H9 (cell line): ENCODE data around the gene PAIP1. TPM values are rescaled to one million over a fixed set of nuclear protein-coding genes. Genes with fewer than 3 reads are reported as not detected.

ENCODE experiments used
- DNase-seq: peaks from one replicate; pipeline ENCODE4 v3.0.0-alpha.2; 2017
- H2AFZ ChIP-seq: one replicate; pipeline ENCODE4 v1.6.1; 2013; ENCODE audit warnings: mild to moderate bottlenecking, low read length, control low read depth, moderate library complexity
- H2AK5ac ChIP-seq: 2 replicates; pipeline ENCODE4 v1.6.1; 2013; ENCODE audit warnings: low read length, control low read depth, mixed read lengths; ENCODE audit not compliant: insufficient read length
- H2BK120ac ChIP-seq: one replicate; pipeline ENCODE4 v1.6.1; 2013; ENCODE audit warnings: low read depth, mild to moderate bottlenecking, low read length, control low read depth, inconsistent platforms; ENCODE audit not compliant: poor library complexity, severe bottlenecking
- H2BK12ac ChIP-seq: 2 replicates; pipeline ENCODE4 v1.6.1; 2013; ENCODE audit warnings: low read length, control low read depth, mixed read lengths, low read depth; ENCODE audit not compliant: insufficient read length
- H2BK15ac ChIP-seq: 2 replicates; pipeline ENCODE4 v1.6.1; 2013; ENCODE audit warnings: low read depth, low read length, control low read depth
- H2BK20ac ChIP-seq: one replicate; pipeline ENCODE4 v1.6.1; 2013; ENCODE audit warnings: low read depth, mild to moderate bottlenecking, low read length, control low read depth, inconsistent platforms; ENCODE audit not compliant: poor library complexity, severe bottlenecking
- H2BK5ac ChIP-seq: 2 replicates; pipeline ENCODE4 v1.6.1; 2013; ENCODE audit warnings: low read length, control low read depth, mixed read lengths; ENCODE audit not compliant: insufficient read length
- H3K14ac ChIP-seq: 2 replicates; pipeline ENCODE4 v1.6.1; 2013; ENCODE audit warnings: low read length, control low read depth; ENCODE audit not compliant: insufficient read depth
- H3K18ac ChIP-seq: 2 replicates; pipeline ENCODE4 v1.6.1; 2013; ENCODE audit warnings: low read depth, mild to moderate bottlenecking, mixed read lengths, low read length, control low read depth; ENCODE audit not compliant: insufficient read length
- H3K23ac ChIP-seq: 2 replicates; pipeline ENCODE4 v1.6.1; 2013; ENCODE audit warnings: low read length, control low read depth, mixed read lengths, low read depth; ENCODE audit not compliant: insufficient read length
- H3K23me2 ChIP-seq: 2 replicates; pipeline ENCODE4 v1.6.1; 2013; ENCODE audit warnings: low read depth, mild to moderate bottlenecking, mixed read lengths, low read length, control low read depth; ENCODE audit not compliant: insufficient read length, poor library complexity, severe bottlenecking
- H3K27ac ChIP-seq: 2 replicates; pipeline ENCODE4 v1.5.1; 2013; ENCODE audit warnings: low read length, control low read depth, mixed read lengths, low read depth; ENCODE audit not compliant: insufficient read length
- H3K27me3 ChIP-seq: 2 replicates; pipeline ENCODE4 v1.6.1; 2013; ENCODE audit warnings: low read length, control low read depth, inconsistent platforms; ENCODE audit not compliant: insufficient read depth
- H3K4ac ChIP-seq: 2 replicates; pipeline ENCODE4 v1.6.1; 2013; ENCODE audit warnings: low read depth, mild to moderate bottlenecking, control low read depth, inconsistent platforms, low read length, moderate library complexity
- H3K4me1 ChIP-seq: 2 replicates; pipeline ENCODE4 v1.6.1; 2013; ENCODE audit warnings: low read length, control low read depth, inconsistent platforms; ENCODE audit not compliant: insufficient read depth
- H3K4me2 ChIP-seq: 2 replicates; pipeline ENCODE4 v1.6.1; 2013; ENCODE audit warnings: low read length, control low read depth, mixed read lengths; ENCODE audit not compliant: insufficient read length, insufficient read depth
- H3K56ac ChIP-seq: 2 replicates; pipeline ENCODE4 v1.6.1; 2013; ENCODE audit warnings: low read depth, mild to moderate bottlenecking, mixed read lengths, low read length, control low read depth; ENCODE audit not compliant: insufficient read length
- H3K79me1 ChIP-seq: 2 replicates; pipeline ENCODE4 v1.6.1; 2013; ENCODE audit warnings: low read depth, mild to moderate bottlenecking, moderate library complexity, low read length, control low read depth, inconsistent platforms; ENCODE audit not compliant: insufficient read depth, poor library complexity, severe bottlenecking
- H3K79me2 ChIP-seq: 2 replicates; pipeline ENCODE4 v1.6.1; 2013; ENCODE audit warnings: low read length, control low read depth, inconsistent platforms; ENCODE audit not compliant: insufficient read depth
- H3K9ac ChIP-seq: 2 replicates; pipeline ENCODE4 v1.6.1; 2013; ENCODE audit warnings: low read length, control low read depth, mixed read lengths; ENCODE audit not compliant: insufficient read length; ENCODE audit errors: extremely low read depth
- H3K9me3 ChIP-seq: one replicate; pipeline ENCODE4 v1.6.1; 2013; ENCODE audit warnings: low read depth, low read length, inconsistent platforms; ENCODE audit not compliant: control insufficient read depth
- H3T11ph ChIP-seq: one replicate; pipeline ENCODE4 v1.6.1; 2013; ENCODE audit warnings: mild to moderate bottlenecking, low read length, control low read depth, inconsistent platforms
- H4K20me1 ChIP-seq: one replicate; pipeline ENCODE4 v1.6.1; 2013; ENCODE audit not compliant: control insufficient read depth, insufficient read length, insufficient read depth
- H4K5ac ChIP-seq: 2 replicates; pipeline ENCODE4 v1.6.1; 2013; ENCODE audit warnings: low read depth, mild to moderate bottlenecking, mixed read lengths, low read length, control low read depth; ENCODE audit not compliant: insufficient read length
- H4K8ac ChIP-seq: replicated peaks from 2 replicates; pipeline ENCODE4 v1.6.1; 2013; ENCODE audit warnings: low read length, control low read depth, mixed read lengths, low read depth; ENCODE audit not compliant: insufficient read length
- H4K91ac ChIP-seq: 2 replicates; pipeline ENCODE4 v1.6.1; 2013; ENCODE audit warnings: low read depth, mild to moderate bottlenecking, moderate library complexity, mixed read lengths, low read length, control low read depth; ENCODE audit not compliant: insufficient read length
- H3K27ac Mint-ChIP-seq, 3 experiments: 2 replicates in 2 of 3; 3 replicates in 1 of 3; pipeline ENCODE4 v1.8.0; 2020 to 2021; ENCODE audit warnings: mixed read lengths in 3 of 3, mild to moderate bottlenecking in 1 of 3, moderate library complexity in 1 of 3
- H3K27me3 Mint-ChIP-seq: 2 replicates; pipeline ENCODE4 v1.8.0; 2021; ENCODE audit warnings: low read depth, mild to moderate bottlenecking, moderate library complexity, mixed read lengths
- H3K36me3 Mint-ChIP-seq, 3 experiments: 2 replicates in 2 of 3; 3 replicates in 1 of 3; pipeline ENCODE4 v1.8.0; 2020 to 2021; ENCODE audit warnings: low read depth in 3 of 3, mixed read lengths in 3 of 3; ENCODE audit not compliant: insufficient read depth in 1 of 3
- H3K4me1 Mint-ChIP-seq, 2 experiments: 2 replicates each; pipeline ENCODE4 v1.8.0; 2020; ENCODE audit warnings: mixed read lengths in 2 of 2
- H3K4me3 Mint-ChIP-seq, 2 experiments: 2 replicates in 1 of 2; 3 replicates in 1 of 2; pipeline ENCODE4 v1.8.0; 2020 to 2021; ENCODE audit warnings: mild to moderate bottlenecking in 2 of 2, mixed read lengths in 2 of 2, moderate library complexity in 1 of 2
- H3K9me3 Mint-ChIP-seq, 2 experiments: 2 replicates in 1 of 2; 3 replicates in 1 of 2; pipeline ENCODE4 v1.8.0; 2020; ENCODE audit warnings: mild to moderate bottlenecking in 2 of 2, mixed read lengths in 2 of 2, moderate library complexity in 1 of 2
- WGBS: extraction: QIAGEN DNeasy Blood & Tissue Kit; methylation state at CpG from one replicate; pipeline ENCODE4 v1.1.7; 2013; ENCODE audit warnings: missing lambda C conversion rate, low lambda C conversion rate, mixed read lengths; ENCODE audit not compliant: insufficient read length; ENCODE audit errors: extremely low coverage; 5-methylcytosine and 5-hydroxymethylcytosine counted together
- total RNA-seq: library from RNA; stranded (reverse); gene quantifications from 2 replicates; pipeline ENCODE4 v1.2.1, GENCODE V29; 2021
- TF ChIP-seq, protein P1 (sequence below): fragments of 200-600 bp; sonication (generic); conservative IDR thresholded peaks from 3 replicates; pipeline ENCODE4 v1.8.0; 2021; ENCODE audit warnings: antibody characterized with exemption, mild to moderate bottlenecking

PAIP1 gene
- total RNA-seq, 1 experiment from 2014 or later: 92.9 TPM

- H4K20me1 ChIP-seq: no peaks in the 10 kb centered on the region
- TF ChIP-seq, protein P1, sequence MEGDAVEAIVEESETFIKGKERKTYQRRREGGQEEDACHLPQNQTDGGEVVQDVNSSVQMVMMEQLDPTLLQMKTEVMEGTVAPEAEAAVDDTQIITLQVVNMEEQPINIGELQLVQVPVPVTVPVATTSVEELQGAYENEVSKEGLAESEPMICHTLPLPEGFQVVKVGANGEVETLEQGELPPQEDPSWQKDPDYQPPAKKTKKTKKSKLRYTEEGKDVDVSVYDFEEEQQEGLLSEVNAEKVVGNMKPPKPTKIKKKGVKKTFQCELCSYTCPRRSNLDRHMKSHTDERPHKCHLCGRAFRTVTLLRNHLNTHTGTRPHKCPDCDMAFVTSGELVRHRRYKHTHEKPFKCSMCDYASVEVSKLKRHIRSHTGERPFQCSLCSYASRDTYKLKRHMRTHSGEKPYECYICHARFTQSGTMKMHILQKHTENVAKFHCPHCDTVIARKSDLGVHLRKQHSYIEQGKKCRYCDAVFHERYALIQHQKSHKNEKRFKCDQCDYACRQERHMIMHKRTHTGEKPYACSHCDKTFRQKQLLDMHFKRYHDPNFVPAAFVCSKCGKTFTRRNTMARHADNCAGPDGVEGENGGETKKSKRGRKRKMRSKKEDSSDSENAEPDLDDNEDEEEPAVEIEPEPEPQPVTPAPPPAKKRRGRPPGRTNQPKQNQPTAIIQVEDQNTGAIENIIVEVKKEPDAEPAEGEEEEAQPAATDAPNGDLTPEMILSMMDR: no peak
- H3K9me3 Mint-ChIP-seq: peaks cover 3 to 10% of the 10 kb centered on the region in 2 experiments; a peak in 2 of 5 replicates
- no peak overlapping the region for H4K5ac ChIP-seq
- H3K56ac ChIP-seq: no peak overlapping the region
- no peak overlapping the region for H2BK120ac ChIP-seq
- H3K4me1 ChIP-seq: no peaks in the 10 kb centered on the region
- no peaks in the 10 kb centered on the region for H3K79me2 ChIP-seq
- H3K27me3 ChIP-seq: no peaks in the 10 kb centered on the region
- H2BK15ac ChIP-seq: no peak overlapping the region
- no peak overlapping the region for H3K18ac ChIP-seq
- H3K4ac ChIP-seq: no peak overlapping the region
- H3K23ac ChIP-seq: no peak overlapping the region
- H3K27ac ChIP-seq: no peak overlapping the region
- H3K4me3 Mint-ChIP-seq: no peak overlapping the region
- no CpG with 5 or more reads among the region's 1 CpG for whole genome bisulfite sequencing
- H4K91ac ChIP-seq: no peak overlapping the region
- H3K4me2 ChIP-seq: no peak overlapping the region
- peaks cover 6 to 16% (median 12%) of the 10 kb centered on the region in 3 experiments; a peak in 6 of 7 replicates for H3K36me3 Mint-ChIP-seq
- no peak overlapping the region for H2BK5ac ChIP-seq
- H4K8ac ChIP-seq: no peak overlapping the region
- H3K14ac ChIP-seq: no peak overlapping the region
- H2BK12ac ChIP-seq: no peak overlapping the region
- H3K27me3 Mint-ChIP-seq: no peaks in the 10 kb centered on the region
- no peaks in the 10 kb centered on the region for H3K23me2 ChIP-seq
- H3K9me3 ChIP-seq: no peaks in the 10 kb centered on the region
- H3K79me1 ChIP-seq: no peaks in the 10 kb centered on the region
- H3K27ac Mint-ChIP-seq: no peak overlapping the region
- no peak overlapping the region for H3K9ac ChIP-seq
- H2AFZ ChIP-seq: no peak overlapping the region
- DNase-seq: no peak
- H2BK20ac ChIP-seq: no peak overlapping the region
- H3T11ph ChIP-seq: no peak overlapping the region
- H2AK5ac ChIP-seq: no peak overlapping the region
- H3K4me1 Mint-ChIP-seq: no peaks in the 10 kb centered on the region
Measured at GRCh38 chr5:43573058-43573457, 16.2 kb upstream of the PAIP1 start.
